Smooth muscle cell (in vitro differentiated cells): ENCODE data around the gene MTFMT. TPM values are rescaled to one million over a fixed set of nuclear protein-coding genes. Genes with fewer than 3 reads are reported as not detected.

ENCODE experiments used
- DNase-seq: peaks from one replicate; lab custom pipeline; 2025; ENCODE audit not compliant: unreplicated experiment; lab: John Stamatoyannopoulos, UW
- H2AFZ ChIP-seq: fragments of 200-600 bp; sonication (generic); 2 replicates; pipeline ENCODE4 v1.6.0; 2016; ENCODE audit warnings: antibody characterized with exemption, low read depth, mild to moderate bottlenecking
- H3F3A ChIP-seq: fragments of 200-600 bp; sonication (generic); 2 replicates; pipeline ENCODE4 v1.6.0; 2017; ENCODE audit warnings: antibody characterized with exemption, low read depth
- H3K27ac ChIP-seq: fragments of 200-600 bp; sonication (generic); 2 replicates; pipeline ENCODE4 v1.5.1; 2016; ENCODE audit warnings: low read depth, mild to moderate bottlenecking
- H3K27me3 ChIP-seq: fragments of 200-600 bp; sonication (generic); 2 replicates; pipeline ENCODE4 v1.6.1; 2016; ENCODE audit warnings: low read depth, mild to moderate bottlenecking
- H3K36me3 ChIP-seq: fragments of 200-600 bp; sonication (generic); 2 replicates; pipeline ENCODE4 v1.5.1; 2016; ENCODE audit warnings: low read depth
- H3K4me1 ChIP-seq: fragments of 200-600 bp; sonication (generic); 2 replicates; pipeline ENCODE4 v1.5.1; 2016; ENCODE audit warnings: low read depth
- H3K4me2 ChIP-seq: fragments of 200-600 bp; sonication (generic); 2 replicates; pipeline ENCODE4 v1.6.0; 2016; ENCODE audit warnings: mild to moderate bottlenecking
- H3K4me3 ChIP-seq: fragments of 200-600 bp; sonication (generic); 2 replicates; pipeline ENCODE4 v1.5.1; 2016; ENCODE audit warnings: mild to moderate bottlenecking
- H3K79me2 ChIP-seq: fragments of 200-600 bp; sonication (generic); 2 replicates; pipeline ENCODE4 v1.6.0; 2016; ENCODE audit warnings: low read depth, mild to moderate bottlenecking
- H3K9ac ChIP-seq: fragments of 200-600 bp; sonication (generic); 2 replicates; pipeline ENCODE4 v1.6.0; 2016; ENCODE audit warnings: low read depth
- H3K9me3 ChIP-seq: fragments of 200-600 bp; sonication (generic); replicated peaks from 2 replicates; pipeline ENCODE4 v1.5.1; 2016; ENCODE audit warnings: low read depth
- H4K20me1 ChIP-seq: fragments of 200-600 bp; sonication (generic); 2 replicates; pipeline ENCODE4 v1.6.0; 2016; ENCODE audit warnings: low read depth
- WGBS: methylation state at CpG from one replicate; pipeline ENCODE4 v1.1.7; 2016; ENCODE audit warnings: low lambda C conversion rate; 5-methylcytosine and 5-hydroxymethylcytosine counted together
- polyA plus RNA-seq: library from polyadenylated mRNA; unstranded; fragments of >200 nt; fragmentation: Nextera tagmentation; extraction: Ambion mirVana; gene quantifications from 2 replicates; pipeline ENCODE4 v1.2.1, GENCODE V29; 2016
- total RNA-seq: library from RNA; depleted of rRNA; stranded (reverse); fragments of >200 nt; gene quantifications from 2 replicates; pipeline ENCODE4 v1.2.3, GENCODE V29; 2014
- TF ChIP-seq, protein P1 (sequence below): fragments of 200-600 bp; sonication (generic); IDR thresholded peaks from 2 replicates; pipeline ENCODE4 v1.5.1; 2017; ENCODE audit warnings: borderline replicate concordance, mild to moderate bottlenecking, antibody characterized with exemption; ENCODE audit not compliant: insufficient read depth, poor library complexity, severe bottlenecking

MTFMT gene
- total and polyA plus RNA-seq, 2 experiments from 2014 or later = 11.3 to 16.8 TPM

DNA sequence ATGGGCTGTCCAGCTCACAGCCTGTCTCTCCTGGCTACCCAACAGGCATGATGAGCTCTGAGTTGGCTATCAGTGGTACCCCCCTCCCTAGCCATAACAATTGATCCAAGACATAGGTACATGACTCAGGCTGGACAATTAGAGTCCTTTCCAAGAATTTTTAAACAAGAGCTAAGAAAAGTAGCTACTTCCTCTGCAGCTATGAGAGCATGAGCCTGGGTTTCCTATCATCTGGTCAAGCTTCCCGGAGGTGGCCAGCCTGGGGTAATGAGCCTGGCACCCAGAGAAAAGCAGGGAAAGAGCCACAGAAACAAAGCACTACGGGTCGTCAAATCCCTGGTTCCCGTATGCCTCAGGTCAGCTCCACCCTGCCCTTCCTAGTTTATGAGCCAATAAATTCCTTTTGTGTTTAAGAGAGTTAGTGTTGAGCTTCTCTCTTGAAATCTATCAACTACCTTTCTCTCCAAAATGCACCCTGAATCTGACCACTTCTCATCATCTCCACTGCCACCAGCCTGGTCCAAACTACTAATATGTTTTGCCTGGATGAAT, 13.4 kb upstream of the MTFMT start:
- H3K79me2 ChIP-seq = no peaks in the 10 kb centered on the region
- WGBS = 42% methylated on average over 4 of the region's 4 CpGs
- no peak overlapping the region for H3K9ac ChIP-seq
- no peak overlapping the region for H3K4me2 ChIP-seq
- no peaks in the 10 kb centered on the region for H4K20me1 ChIP-seq
- H3K36me3 ChIP-seq = no peaks in the 10 kb centered on the region
- no peaks in the 10 kb centered on the region for H3K27me3 ChIP-seq
- TF ChIP-seq, protein P1, sequence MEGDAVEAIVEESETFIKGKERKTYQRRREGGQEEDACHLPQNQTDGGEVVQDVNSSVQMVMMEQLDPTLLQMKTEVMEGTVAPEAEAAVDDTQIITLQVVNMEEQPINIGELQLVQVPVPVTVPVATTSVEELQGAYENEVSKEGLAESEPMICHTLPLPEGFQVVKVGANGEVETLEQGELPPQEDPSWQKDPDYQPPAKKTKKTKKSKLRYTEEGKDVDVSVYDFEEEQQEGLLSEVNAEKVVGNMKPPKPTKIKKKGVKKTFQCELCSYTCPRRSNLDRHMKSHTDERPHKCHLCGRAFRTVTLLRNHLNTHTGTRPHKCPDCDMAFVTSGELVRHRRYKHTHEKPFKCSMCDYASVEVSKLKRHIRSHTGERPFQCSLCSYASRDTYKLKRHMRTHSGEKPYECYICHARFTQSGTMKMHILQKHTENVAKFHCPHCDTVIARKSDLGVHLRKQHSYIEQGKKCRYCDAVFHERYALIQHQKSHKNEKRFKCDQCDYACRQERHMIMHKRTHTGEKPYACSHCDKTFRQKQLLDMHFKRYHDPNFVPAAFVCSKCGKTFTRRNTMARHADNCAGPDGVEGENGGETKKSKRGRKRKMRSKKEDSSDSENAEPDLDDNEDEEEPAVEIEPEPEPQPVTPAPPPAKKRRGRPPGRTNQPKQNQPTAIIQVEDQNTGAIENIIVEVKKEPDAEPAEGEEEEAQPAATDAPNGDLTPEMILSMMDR = no peak
- H2AFZ ChIP-seq = no peak overlapping the region
- DNase-seq = no peak
- no peaks in the 10 kb centered on the region for H3F3A ChIP-seq
- no peak overlapping the region for H3K27ac ChIP-seq
- H3K9me3 ChIP-seq = no peaks in the 10 kb centered on the region
- H3K4me3 ChIP-seq = no peak overlapping the region
- H3K4me1 ChIP-seq = no peaks in the 10 kb centered on the region

GRCh38 chr15:65041787-65042186, 12.3 kb upstream of the MTFMT start:
- TF ChIP-seq, protein P1 = no peak
- H3K9me3 ChIP-seq = no peaks in the 10 kb centered on the region
- H3K27me3 ChIP-seq = no peaks in the 10 kb centered on the region
- no peaks in the 10 kb centered on the region for H3K36me3 ChIP-seq
- no peaks in the 10 kb centered on the region for H3F3A ChIP-seq
- H4K20me1 ChIP-seq = no peaks in the 10 kb centered on the region
- no peak overlapping the region for H3K27ac ChIP-seq
- H3K4me3 ChIP-seq = no peak overlapping the region
- no peak overlapping the region for H2AFZ ChIP-seq
- 86% methylated on average over 2 of the region's 2 CpGs for WGBS
- DNase-seq = no peak
- no peaks in the 10 kb centered on the region for H3K4me1 ChIP-seq
- no peaks in the 10 kb centered on the region for H3K79me2 ChIP-seq
- H3K9ac ChIP-seq = no peak overlapping the region
- H3K4me2 ChIP-seq = no peak overlapping the region

DNA sequence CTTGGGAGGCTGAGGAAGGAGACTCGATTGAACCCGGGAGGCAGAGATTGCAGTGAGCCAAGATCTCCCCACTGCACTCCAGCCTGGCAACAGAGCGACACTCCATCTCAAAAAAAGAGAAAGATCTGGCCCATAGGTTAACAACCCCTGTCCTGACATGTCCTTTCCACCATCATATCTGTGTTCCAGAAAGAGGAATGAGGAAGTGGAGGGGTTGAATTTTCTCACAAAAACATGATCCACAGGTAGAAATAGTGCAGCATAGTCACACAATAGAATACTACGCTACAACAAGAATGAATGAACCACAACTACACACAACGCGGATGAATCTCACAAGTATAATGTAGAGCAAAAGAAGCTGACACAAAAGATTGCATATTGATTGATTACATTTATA, 11.0 kb upstream of the MTFMT start:
- no peak for DNase-seq
- Histone ChIP-seq H3K79me2 (no peaks in the 10 kb centered on the region), H3K27ac (no peak overlapping the region), H3K4me3 (no peak overlapping the region), H3K9me3 (no peaks in the 10 kb centered on the region), H3K4me2 (no peak overlapping the region), H3K36me3 (no peaks in the 10 kb centered on the region), H3K4me1 (no peaks in the 10 kb centered on the region), H4K20me1 (no peaks in the 10 kb centered on the region), H3K27me3 (no peaks in the 10 kb centered on the region), H3F3A (no peaks in the 10 kb centered on the region), H2AFZ (no peak overlapping the region), H3K9ac (no peak overlapping the region)
- 96% methylated on average over 6 of the region's 6 CpGs for WGBS
- TF ChIP-seq, protein P1 = no peak

- no peaks in the 10 kb centered on the region for H3K79me2 ChIP-seq
- no peaks in the 10 kb centered on the region for H3K4me1 ChIP-seq
- H3F3A ChIP-seq = no peaks in the 10 kb centered on the region
- 84% methylated on average over 5 of the region's 5 CpGs for WGBS
- no peak overlapping the region for H3K4me2 ChIP-seq
- no peaks in the 10 kb centered on the region for H3K36me3 ChIP-seq
- H2AFZ ChIP-seq = no peak overlapping the region
- H4K20me1 ChIP-seq = no peaks in the 10 kb centered on the region
- DNase-seq = no peak
- no peak overlapping the region for H3K9ac ChIP-seq
- no peak overlapping the region for H3K27ac ChIP-seq
- TF ChIP-seq, protein P1 = no peak
- no peak overlapping the region for H3K4me3 ChIP-seq
- H3K9me3 ChIP-seq = no peaks in the 10 kb centered on the region
- no peaks in the 10 kb centered on the region for H3K27me3 ChIP-seq
These were observed 9.4 kb upstream of the MTFMT start for GRCh38 chr15:65038836-65039235.
